ENCODE measurements around the gene HPDL. TPM values are rescaled to one million over a fixed set of nuclear protein-coding genes. Genes with fewer than 3 reads are reported as not detected.

Gene HPDL
- total and polyA plus RNA-seq, 5 donors from 2014 or later, result 0.39 to 1.2 (median 1.0) TPM; not detected in 2

DNA sequence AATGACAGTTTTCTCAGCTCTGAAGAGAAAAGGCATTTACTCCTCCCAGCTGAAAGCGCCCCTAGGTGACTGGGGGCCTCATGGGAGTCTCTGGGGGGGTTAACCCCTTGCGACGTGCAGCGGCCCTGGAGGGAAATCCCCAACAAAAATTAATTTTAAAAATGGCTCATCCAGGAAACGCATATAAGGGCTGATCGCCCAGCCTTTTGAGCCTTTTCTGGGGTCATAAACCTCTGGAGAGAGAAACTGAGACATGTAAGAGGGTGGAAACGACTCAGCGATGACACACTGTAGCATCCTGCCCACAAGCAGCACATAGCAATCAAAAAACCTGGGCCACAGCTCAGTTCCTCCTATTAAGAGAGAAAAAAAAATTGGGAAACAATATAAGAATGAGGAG lies 20.4 kb upstream of the HPDL start:
- Mint-ChIP-seq H3K36me3 (no peaks in the 10 kb centered on the region), H3K27ac (peak overlapping the region in 2 of 3 donors; percentile 23 to 66), H3K4me3 (peak overlapping the region; percentile 13 to 92 (median 56)), H3K27me3 (peaks cover 4% of the 10 kb centered on the region), H3K4me1 (peaks cover 0 to 44% (median 22%) of the 10 kb centered on the region in 4 donors), H3K9me3 (no peaks in the 10 kb centered on the region)
- Histone ChIP-seq H3K27me3 (ENCODE audit: control insufficient read depth, insufficient read depth, low read length) (no peaks in the 10 kb centered on the region), H3K36me3 (ENCODE audit: control insufficient read depth, insufficient read depth, low read length) (no peaks in the 10 kb centered on the region), H3K9me3 (ENCODE audit: control insufficient read depth in 2 of 2, low read length in 2 of 2) (no peaks in the 10 kb centered on the region), H3K4me1 (ENCODE audit: control insufficient read depth, insufficient read depth, low read length, poor library complexity, severe bottlenecking) (peaks cover 13% of the 10 kb centered on the region), H3K4me3 (ENCODE audit: low read depth, low read length) (no peak overlapping the region), H3K27ac (ENCODE audit: insufficient read depth, low read length, poor library complexity, severe bottlenecking) (no peak overlapping the region)
- no peak for ATAC-seq (ENCODE audit: low read depth in 2 of 2)
- DNase-seq, result peak in 1 of 3 donors; percentile 56

DNA sequence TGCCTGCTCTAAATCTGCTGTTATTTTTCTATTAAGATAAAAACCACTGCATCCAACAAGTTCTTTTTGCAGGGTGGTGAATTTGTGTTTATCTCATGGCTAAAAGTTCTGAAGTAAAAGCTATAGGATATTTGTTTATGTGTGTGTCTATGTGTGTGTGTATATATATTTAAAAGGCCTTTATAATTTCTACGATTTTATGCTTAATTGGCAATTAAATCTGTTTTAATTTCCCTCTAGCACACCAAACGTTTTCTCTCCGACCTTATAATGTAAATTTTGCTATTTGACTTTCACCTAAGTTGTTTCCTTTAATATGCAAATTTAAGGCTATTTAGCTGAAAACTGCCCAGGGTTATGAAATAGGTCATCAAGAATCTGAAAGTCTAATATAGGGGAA lies 19.8 kb upstream of the HPDL start:
- H3K27me3 ChIP-seq (ENCODE audit: control insufficient read depth, insufficient read depth, low read length), result no peaks in the 10 kb centered on the region
- no peak overlapping the region for H3K27ac ChIP-seq (ENCODE audit: insufficient read depth, low read length, poor library complexity, severe bottlenecking)
- no peaks in the 10 kb centered on the region for H3K9me3 ChIP-seq (ENCODE audit: control insufficient read depth in 2 of 2, low read length in 2 of 2)
- no peaks in the 10 kb centered on the region for H3K9me3 Mint-ChIP-seq
- H3K27me3 Mint-ChIP-seq, result peaks cover 4% of the 10 kb centered on the region
- no peaks in the 10 kb centered on the region for H3K36me3 ChIP-seq (ENCODE audit: control insufficient read depth, insufficient read depth, low read length)
- H3K4me3 ChIP-seq (ENCODE audit: low read depth, low read length), result no peak overlapping the region
- DNase-seq, result no peak
- H3K4me1 ChIP-seq (ENCODE audit: control insufficient read depth, insufficient read depth, low read length, poor library complexity, severe bottlenecking), result peaks cover 13% of the 10 kb centered on the region
- H3K27ac Mint-ChIP-seq, result no peak overlapping the region
- H3K4me1 Mint-ChIP-seq, result peaks cover 0 to 40% (median 22%) of the 10 kb centered on the region in 4 donors
- H3K4me3 Mint-ChIP-seq, result peak overlapping the region in 1 of 4 donors; percentile 79
- no peak for ATAC-seq (ENCODE audit: low read depth in 2 of 2)
- no peaks in the 10 kb centered on the region for H3K36me3 Mint-ChIP-seq

DNA sequence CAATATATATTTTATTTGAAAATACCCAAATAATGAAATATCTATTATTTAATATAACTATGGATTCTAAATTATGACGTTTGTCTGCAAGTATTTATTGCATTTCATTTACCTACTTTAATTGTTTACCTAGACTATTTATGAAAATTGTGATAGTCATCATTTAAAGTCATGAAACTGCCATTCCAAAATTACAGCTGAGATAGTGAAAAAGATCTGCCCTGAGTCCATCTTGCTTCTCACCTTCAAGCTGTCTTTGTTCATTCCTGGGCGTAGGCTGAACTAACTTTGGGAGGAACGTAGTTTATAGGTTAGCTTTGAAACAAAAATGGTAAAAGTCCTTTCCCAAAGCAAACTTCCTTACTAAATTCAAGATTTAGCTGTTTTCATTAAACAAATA lies 12.4 kb upstream of the HPDL start:
- H3K4me3 ChIP-seq (ENCODE audit: low read depth, low read length), result no peak overlapping the region
- H3K27me3 ChIP-seq (ENCODE audit: control insufficient read depth, insufficient read depth, low read length), result peaks cover 1% of the 10 kb centered on the region
- DNase-seq (no peak), ATAC-seq (ENCODE audit: low read depth in 2 of 2) (no peak)
- H3K9me3 Mint-ChIP-seq, result no peaks in the 10 kb centered on the region
- no peaks in the 10 kb centered on the region for H3K36me3 Mint-ChIP-seq
- H3K4me3 Mint-ChIP-seq, result no peak overlapping the region
- H3K4me1 Mint-ChIP-seq, result no peaks in the 10 kb centered on the region
- H3K27ac ChIP-seq (ENCODE audit: insufficient read depth, low read length, poor library complexity, severe bottlenecking), result no peak overlapping the region
- no peak overlapping the region for H3K27ac Mint-ChIP-seq
- no peaks in the 10 kb centered on the region for H3K9me3 ChIP-seq (ENCODE audit: control insufficient read depth in 2 of 2, low read length in 2 of 2)
- peaks cover 4% of the 10 kb centered on the region for H3K27me3 Mint-ChIP-seq
- no peaks in the 10 kb centered on the region for H3K4me1 ChIP-seq (ENCODE audit: control insufficient read depth, insufficient read depth, low read length, poor library complexity, severe bottlenecking)
- H3K36me3 ChIP-seq (ENCODE audit: control insufficient read depth, insufficient read depth, low read length), result no peaks in the 10 kb centered on the region

DNA sequence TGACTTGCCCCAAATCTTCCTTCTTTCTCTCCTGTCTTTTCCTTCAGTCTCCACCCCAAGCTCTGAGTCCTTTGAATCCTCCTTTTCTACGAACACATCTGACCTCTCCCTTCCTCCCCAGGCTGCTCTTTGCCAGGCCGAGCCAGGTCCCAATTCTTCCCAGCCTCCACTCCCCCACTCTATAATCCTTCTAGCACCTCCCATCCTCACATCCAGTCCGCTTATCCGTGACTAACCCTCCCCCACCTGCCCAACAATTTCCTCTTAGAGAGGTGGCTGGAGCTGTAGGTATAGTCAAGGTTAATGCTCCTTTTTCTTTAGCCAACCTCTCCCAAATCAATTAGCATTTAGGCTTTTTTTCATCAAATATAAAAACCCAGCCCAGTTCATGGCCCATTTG lies 9.5 kb upstream of the HPDL start:
- Mint-ChIP-seq H3K27me3 (no peaks in the 10 kb centered on the region), H3K9me3 (no peaks in the 10 kb centered on the region), H3K4me1 (no peaks in the 10 kb centered on the region), H3K36me3 (no peaks in the 10 kb centered on the region), H3K27ac (no peak overlapping the region), H3K4me3 (no peak overlapping the region)
- peaks cover 1% of the 10 kb centered on the region for H3K27me3 ChIP-seq (ENCODE audit: control insufficient read depth, insufficient read depth, low read length)
- no peak overlapping the region for H3K27ac ChIP-seq (ENCODE audit: insufficient read depth, low read length, poor library complexity, severe bottlenecking)
- H3K4me1 ChIP-seq (ENCODE audit: control insufficient read depth, insufficient read depth, low read length, poor library complexity, severe bottlenecking), result no peaks in the 10 kb centered on the region
- H3K4me3 ChIP-seq (ENCODE audit: low read depth, low read length), result no peak overlapping the region
- ATAC-seq (ENCODE audit: low read depth in 2 of 2) (no peak), DNase-seq (no peak)
- H3K9me3 ChIP-seq (ENCODE audit: control insufficient read depth in 2 of 2, low read length in 2 of 2), result no peaks in the 10 kb centered on the region
- H3K36me3 ChIP-seq (ENCODE audit: control insufficient read depth, insufficient read depth, low read length), result no peaks in the 10 kb centered on the region

DNA sequence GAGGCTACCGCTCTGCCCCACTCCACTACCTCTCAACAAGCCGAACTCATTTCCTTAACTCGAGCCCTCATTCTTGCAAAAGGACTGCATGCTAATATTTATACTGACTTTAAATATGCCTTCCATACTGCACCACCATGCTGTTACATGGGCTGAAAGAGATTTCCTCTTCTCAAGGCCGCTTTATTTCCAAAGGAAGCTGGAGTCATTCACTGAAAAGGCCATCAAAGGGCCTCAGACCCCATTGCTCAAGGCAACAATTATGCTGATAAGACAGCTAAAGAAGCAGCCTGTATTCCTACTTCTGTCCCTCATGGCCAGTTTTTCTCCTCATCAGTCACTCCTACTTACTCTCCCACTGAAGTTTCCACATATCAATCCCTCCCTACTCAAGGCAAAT lies 6.9 kb upstream of the HPDL start:
- Histone ChIP-seq H3K4me1 (ENCODE audit: control insufficient read depth, insufficient read depth, low read length, poor library complexity, severe bottlenecking) (no peaks in the 10 kb centered on the region), H3K27ac (ENCODE audit: insufficient read depth, low read length, poor library complexity, severe bottlenecking) (no peak overlapping the region), H3K9me3 (ENCODE audit: control insufficient read depth in 2 of 2, low read length in 2 of 2) (no peaks in the 10 kb centered on the region), H3K4me3 (ENCODE audit: low read depth, low read length) (no peak overlapping the region), H3K36me3 (ENCODE audit: control insufficient read depth, insufficient read depth, low read length) (no peaks in the 10 kb centered on the region), H3K27me3 (ENCODE audit: control insufficient read depth, insufficient read depth, low read length) (peaks cover 1% of the 10 kb centered on the region)
- H3K9me3 Mint-ChIP-seq, result peaks cover 0 to 2% (median 0%) of the 10 kb centered on the region in 7 donors
- ATAC-seq (ENCODE audit: low read depth in 2 of 2) (no peak), DNase-seq (no peak)
- no peak overlapping the region for H3K27ac Mint-ChIP-seq
- no peak overlapping the region for H3K4me3 Mint-ChIP-seq
- H3K36me3 Mint-ChIP-seq, result no peaks in the 10 kb centered on the region
- H3K27me3 Mint-ChIP-seq, result no peaks in the 10 kb centered on the region
- H3K4me1 Mint-ChIP-seq, result no peaks in the 10 kb centered on the region

DNA sequence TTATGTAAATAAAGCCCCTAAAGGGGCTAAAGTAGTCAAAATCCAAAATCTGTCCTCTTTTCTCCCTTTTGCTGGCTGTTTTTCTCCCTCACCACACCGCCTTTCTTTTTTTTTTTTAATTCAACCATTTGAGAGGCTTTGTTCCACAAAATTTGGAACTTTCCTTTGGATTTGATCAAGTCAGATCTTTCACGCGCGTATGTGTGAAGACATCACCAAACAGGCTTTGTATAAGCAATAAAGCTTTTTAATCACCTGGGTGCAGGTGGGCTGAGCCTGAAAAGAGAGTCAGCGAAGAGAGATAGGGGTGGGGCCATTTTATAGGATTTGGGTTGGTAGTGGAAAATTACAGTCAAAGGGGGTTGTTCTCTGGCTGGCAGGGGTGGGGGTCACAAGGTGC lies 5.3 kb upstream of the HPDL start:
- H3K27me3 Mint-ChIP-seq, result peaks cover 6% of the 10 kb centered on the region
- no peak overlapping the region for H3K4me3 Mint-ChIP-seq
- no peaks in the 10 kb centered on the region for H3K36me3 ChIP-seq (ENCODE audit: control insufficient read depth, insufficient read depth, low read length)
- H3K9me3 Mint-ChIP-seq, result peaks cover 0 to 2% (median 0%) of the 10 kb centered on the region in 7 donors
- peaks cover 1% of the 10 kb centered on the region for H3K27me3 ChIP-seq (ENCODE audit: control insufficient read depth, insufficient read depth, low read length)
- no peak overlapping the region for H3K4me3 ChIP-seq (ENCODE audit: low read depth, low read length)
- no peak overlapping the region for H3K27ac ChIP-seq (ENCODE audit: insufficient read depth, low read length, poor library complexity, severe bottlenecking)
- no peak overlapping the region for H3K27ac Mint-ChIP-seq
- H3K36me3 Mint-ChIP-seq, result no peaks in the 10 kb centered on the region
- ATAC-seq (ENCODE audit: low read depth in 2 of 2) (no peak), DNase-seq (no peak)
- peaks cover under 1% of the 10 kb centered on the region for H3K4me1 ChIP-seq (ENCODE audit: control insufficient read depth, insufficient read depth, low read length, poor library complexity, severe bottlenecking)
- H3K9me3 ChIP-seq (ENCODE audit: control insufficient read depth in 2 of 2, low read length in 2 of 2), result no peaks in the 10 kb centered on the region
- peaks cover 0 to 2% (median 0%) of the 10 kb centered on the region in 4 donors for H3K4me1 Mint-ChIP-seq

DNA sequence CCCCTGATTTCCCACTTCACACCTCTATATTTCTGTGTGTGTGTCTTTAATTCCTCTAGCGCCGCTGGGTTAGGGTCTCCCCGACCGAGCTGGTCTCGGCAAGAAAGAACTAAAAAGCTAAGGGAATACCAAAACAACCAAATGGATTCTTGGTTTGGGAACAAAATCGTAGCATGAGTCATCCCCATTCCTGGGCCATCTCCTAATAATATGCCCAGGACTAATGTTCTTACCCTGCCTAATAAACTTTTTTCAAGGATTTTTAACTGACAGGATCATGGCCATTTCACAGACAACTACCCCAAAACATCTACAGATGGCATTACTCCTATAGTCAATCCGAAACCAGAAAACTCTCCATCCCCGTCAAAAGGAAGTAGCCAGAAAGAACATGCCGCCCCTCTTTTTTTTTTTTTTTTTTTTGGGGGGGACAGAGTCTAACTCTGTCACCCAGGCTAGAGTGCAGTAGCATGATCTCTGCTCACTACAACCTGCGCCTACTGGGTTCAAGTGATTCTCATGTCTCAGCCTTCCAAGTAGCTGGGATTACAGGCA lies 4.1 kb upstream of the HPDL start:
- Histone ChIP-seq H3K27me3 (ENCODE audit: control insufficient read depth, insufficient read depth, low read length) (no peaks in the 10 kb centered on the region), H3K9me3 (ENCODE audit: control insufficient read depth in 2 of 2, low read length in 2 of 2) (no peaks in the 10 kb centered on the region), H3K4me1 (ENCODE audit: control insufficient read depth, insufficient read depth, low read length, poor library complexity, severe bottlenecking) (peaks cover 11% of the 10 kb centered on the region), H3K27ac (ENCODE audit: insufficient read depth, low read length, poor library complexity, severe bottlenecking) (no peak overlapping the region), H3K4me3 (ENCODE audit: low read depth, low read length) (no peak overlapping the region), H3K36me3 (ENCODE audit: control insufficient read depth, insufficient read depth, low read length) (no peaks in the 10 kb centered on the region)
- no peaks in the 10 kb centered on the region for H3K36me3 Mint-ChIP-seq
- ATAC-seq (ENCODE audit: low read depth in 2 of 2), result no peak
- no peak overlapping the region for H3K4me3 Mint-ChIP-seq
- H3K27ac Mint-ChIP-seq, result no peak overlapping the region
- peaks cover 0 to 2% (median 0%) of the 10 kb centered on the region in 7 donors for H3K9me3 Mint-ChIP-seq
- DNase-seq, result no peak
- peaks cover 0 to 7% (median 0%) of the 10 kb centered on the region in 4 donors for H3K4me1 Mint-ChIP-seq
- peaks cover 6% of the 10 kb centered on the region for H3K27me3 Mint-ChIP-seq

DNA sequence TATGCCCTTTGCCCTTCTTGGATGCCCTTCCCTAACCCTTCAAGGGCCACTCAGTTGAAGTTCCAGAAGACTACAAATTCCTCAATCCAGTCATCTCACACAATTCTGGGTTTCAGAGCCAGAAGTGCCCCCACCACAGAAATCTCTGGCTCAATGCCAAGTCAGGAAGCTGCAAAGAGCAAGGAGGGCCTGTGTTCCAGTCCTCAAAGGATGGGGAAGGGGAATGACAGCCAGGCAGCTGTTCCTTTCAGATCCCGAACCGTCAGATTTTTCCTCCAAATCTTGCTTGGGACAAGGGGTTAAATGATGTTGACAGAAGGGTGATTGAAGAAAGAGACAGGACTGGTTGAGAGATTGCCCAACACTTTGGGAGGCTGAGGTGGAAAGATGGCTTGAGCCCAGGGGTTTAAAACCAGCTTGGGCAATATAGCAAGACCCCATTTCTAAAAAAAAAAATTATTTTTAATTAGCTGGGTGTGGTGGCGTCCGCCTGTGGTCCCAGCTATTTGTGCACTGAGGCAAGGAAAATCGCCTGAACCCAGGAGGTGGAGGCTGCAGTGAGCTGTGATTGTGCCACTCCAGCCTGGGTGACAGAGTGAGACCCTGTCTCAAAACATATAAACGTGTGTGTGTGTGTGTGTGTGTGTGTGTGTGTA lies 716 bp upstream of the HPDL start:
- ATAC-seq (ENCODE audit: low read depth in 2 of 2) (no peak), DNase-seq (no peak)
- H3K36me3 Mint-ChIP-seq, result peaks cover 4% of the 10 kb centered on the region
- H3K4me3 Mint-ChIP-seq, result peak overlapping the region; percentile 65 to 85 (median 80)
- no peak overlapping the region for H3K27ac ChIP-seq (ENCODE audit: insufficient read depth, low read length, poor library complexity, severe bottlenecking)
- H3K27me3 ChIP-seq (ENCODE audit: control insufficient read depth, insufficient read depth, low read length), result no peaks in the 10 kb centered on the region
- peaks cover 0 to 2% (median 0%) of the 10 kb centered on the region in 7 donors for H3K9me3 Mint-ChIP-seq
- H3K9me3 ChIP-seq (ENCODE audit: control insufficient read depth in 2 of 2, low read length in 2 of 2), result no peaks in the 10 kb centered on the region
- H3K4me3 ChIP-seq (ENCODE audit: low read depth, low read length), result peak overlapping the region; percentile 47
- H3K36me3 ChIP-seq (ENCODE audit: control insufficient read depth, insufficient read depth, low read length), result peaks cover 6% of the 10 kb centered on the region
- no peak overlapping the region for H3K27ac Mint-ChIP-seq
- peaks cover 15% of the 10 kb centered on the region for H3K4me1 ChIP-seq (ENCODE audit: control insufficient read depth, insufficient read depth, low read length, poor library complexity, severe bottlenecking)
- H3K27me3 Mint-ChIP-seq, result peaks cover 6% of the 10 kb centered on the region
- peaks cover 0 to 16% (median 2%) of the 10 kb centered on the region in 4 donors for H3K4me1 Mint-ChIP-seq

All from CD4-positive, CD25-positive, alpha-beta regulatory T cell (primary cell).